ENCODE measurements around the gene SLC25A31. TPM values are rescaled to one million over a fixed set of nuclear protein-coding genes. Genes with fewer than 3 reads are reported as not detected.

Gene SLC25A31
- total and polyA plus RNA-seq, 2 of the 13 experiments (the other 11 are each of a cell fraction or from before 2014, with no cell fraction given) = 0.04 TPM; not detected in 1

DNA sequence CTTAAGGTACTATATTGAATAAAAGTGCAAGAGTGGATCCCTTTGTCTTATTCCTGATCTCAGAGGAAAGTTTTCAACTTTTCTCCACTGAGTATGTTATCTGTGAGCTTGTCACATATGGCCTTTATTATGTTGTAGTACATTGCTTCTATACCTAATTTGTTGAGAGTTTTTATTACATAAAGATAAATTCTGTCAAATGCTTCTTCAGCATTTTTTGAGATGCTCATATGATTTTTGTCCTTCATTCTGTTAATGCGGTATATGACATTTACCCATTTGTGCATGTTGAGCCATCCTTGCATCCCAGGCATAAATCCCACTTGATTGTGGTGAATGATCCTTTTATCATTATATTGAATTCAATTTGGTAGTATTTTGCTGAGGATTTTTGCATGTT, 11.0 kb downstream of the SLC25A31 start:
- WGBS (ENCODE audit: low lambda C conversion rate) = 49% methylated on average over 1 of the region's 1 CpG
- H4K20me1 ChIP-seq (ENCODE audit: insufficient read depth, low read length) = no peaks in the 10 kb centered on the region
- in situ Hi-C loops (cut with HindIII; ENCODE audit: extremely low pct_ligation_motif_present, low pct_unique_long_range_greater_than_20kb) (no loop called here), intact Hi-C loops (cut with micrococcal nuclease; ENCODE audit: unreplicated experiment) (no loop called here)
- H3K4me1 ChIP-seq (ENCODE audit: insufficient read depth, low read length) = no peaks in the 10 kb centered on the region
- no peak for TF ChIP-seq ZNF264 (CRISPR knock-in tag; IDR thresholded peaks at IDR 0.05)
- peak in 1 of 2 experiments; percentile 46; a peak in 1 of 4 replicates for TF ChIP-seq MAFK (conservative IDR thresholded peaks at IDR 0.05 in 1 of 2, IDR thresholded peaks at IDR 0.05 in 1 of 2; ENCODE audit: low read length in 2 of 2)
- DNase-seq (ENCODE audit: low spot score) (no peak), ATAC-seq (no peak), FAIRE-seq (no peak)
- no peak overlapping the region for H3K27ac ChIP-seq (ENCODE audit: extremely low read length, insufficient read depth, low read length)
- no peak overlapping the region for H3K4me3 ChIP-seq (replicated peaks in 1 of 3; ENCODE audit: insufficient read depth in 1 of 3, low read depth in 2 of 3, low read length in 3 of 3)
- ChIA-PET CTCF (ENCODE audit: low intra/inter-chr PET ratio, low total read pairs) (no interaction called here), POLR2A (no interaction called here)
- no peaks in the 10 kb centered on the region for H3K36me3 ChIP-seq (replicated peaks in 1 of 2; ENCODE audit: control insufficient read depth in 1 of 2, insufficient read depth in 2 of 2, low read length in 2 of 2)
- H3K9ac ChIP-seq (ENCODE audit: insufficient read depth, low read depth, low read length) = no peak overlapping the region
- no peak overlapping the region for H2AFZ ChIP-seq (ENCODE audit: low read length)
- no peak overlapping the region for H3K4me2 ChIP-seq (ENCODE audit: low read depth, low read length)
- no peaks in the 10 kb centered on the region for H3K79me2 ChIP-seq (ENCODE audit: insufficient read depth, low read length)
- H3K27me3 ChIP-seq (ENCODE audit: control insufficient read depth in 1 of 2, insufficient read depth in 2 of 2, low read length in 2 of 2) = no peaks in the 10 kb centered on the region; a peak in 1 of 5 replicates
- H3K9me3 ChIP-seq (ENCODE audit: low read length) = no peaks in the 10 kb centered on the region
- no TSS peak for BruUV-seq (replicated peaks)

DNA sequence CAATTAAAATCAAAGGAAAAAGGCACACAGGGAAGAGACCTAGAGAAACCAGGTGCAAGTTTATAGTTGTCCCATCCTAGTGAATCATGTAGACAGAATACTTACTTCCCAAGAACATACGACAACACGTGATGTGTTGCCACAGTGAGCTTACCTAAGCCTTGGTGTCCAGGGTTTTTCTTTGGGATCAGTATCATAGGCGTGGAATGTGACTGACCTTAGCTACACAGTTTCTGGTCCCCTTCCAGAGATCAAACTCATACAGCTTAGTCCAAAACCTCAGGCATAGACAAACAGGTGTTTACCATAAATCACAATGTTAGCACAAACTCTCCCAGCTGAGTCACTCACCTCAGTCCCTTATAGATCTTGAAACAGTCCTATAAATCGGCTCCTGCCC, 17.7 kb downstream of the SLC25A31 start:
- ATAC-seq (no peak), DNase-seq (ENCODE audit: low spot score) (no peak), FAIRE-seq (no peak)
- Histone ChIP-seq H3K4me3 (replicated peaks in 1 of 3; ENCODE audit: insufficient read depth in 1 of 3, low read depth in 2 of 3, low read length in 3 of 3) (no peak overlapping the region), H3K4me1 (ENCODE audit: insufficient read depth, low read length) (no peaks in the 10 kb centered on the region), H3K27me3 (ENCODE audit: control insufficient read depth in 1 of 2, insufficient read depth in 2 of 2, low read length in 2 of 2) (no peaks in the 10 kb centered on the region), H3K36me3 (replicated peaks in 1 of 2; ENCODE audit: control insufficient read depth in 1 of 2, insufficient read depth in 2 of 2, low read length in 2 of 2) (no peaks in the 10 kb centered on the region), H3K4me2 (ENCODE audit: low read depth, low read length) (no peak overlapping the region), H4K20me1 (ENCODE audit: insufficient read depth, low read length) (no peaks in the 10 kb centered on the region), H3K9me3 (ENCODE audit: low read length) (peaks cover 20% of the 10 kb centered on the region), H2AFZ (ENCODE audit: low read length) (no peak overlapping the region), H3K9ac (ENCODE audit: insufficient read depth, low read depth, low read length) (no peak overlapping the region), H3K79me2 (ENCODE audit: insufficient read depth, low read length) (no peaks in the 10 kb centered on the region), H3K27ac (ENCODE audit: extremely low read length, insufficient read depth, low read length) (no peak overlapping the region)
- ChIA-PET CTCF (ENCODE audit: low intra/inter-chr PET ratio, low total read pairs) (no interaction called here), POLR2A (no interaction called here)
- 7% methylated on average over 3 of the region's 4 CpGs for whole genome bisulfite sequencing (ENCODE audit: low lambda C conversion rate)
- intact Hi-C loops (cut with micrococcal nuclease; ENCODE audit: unreplicated experiment) = no loop called here
- in situ Hi-C loops (cut with HindIII; ENCODE audit: extremely low pct_ligation_motif_present, low pct_unique_long_range_greater_than_20kb) = no loop called here
- no TSS peak for BruUV-seq (replicated peaks)
- no peak for TF ChIP-seq ZNF292 (CRISPR knock-in tag; IDR thresholded peaks at IDR 0.05; ENCODE audit: borderline replicate concordance, low read depth)
- TF ChIP-seq, protein P1, sequence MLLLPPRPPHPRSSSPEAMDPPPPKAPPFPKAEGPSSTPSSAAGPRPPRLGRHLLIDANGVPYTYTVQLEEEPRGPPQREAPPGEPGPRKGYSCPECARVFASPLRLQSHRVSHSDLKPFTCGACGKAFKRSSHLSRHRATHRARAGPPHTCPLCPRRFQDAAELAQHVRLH (CRISPR knock-in tag; IDR thresholded peaks at IDR 0.05; ENCODE audit: borderline replicate concordance, low read depth) = no peak
- no peak for TF ChIP-seq ATRX (CRISPR knock-in tag; IDR thresholded peaks at IDR 0.05; ENCODE audit: borderline replicate concordance)
- TF ChIP-seq ZSCAN30 (CRISPR knock-in tag; IDR thresholded peaks at IDR 0.05) = no peak
- no peak for TF ChIP-seq KLF16 (CRISPR knock-in tag; IDR thresholded peaks at IDR 0.05)
- TF ChIP-seq, protein P2, sequence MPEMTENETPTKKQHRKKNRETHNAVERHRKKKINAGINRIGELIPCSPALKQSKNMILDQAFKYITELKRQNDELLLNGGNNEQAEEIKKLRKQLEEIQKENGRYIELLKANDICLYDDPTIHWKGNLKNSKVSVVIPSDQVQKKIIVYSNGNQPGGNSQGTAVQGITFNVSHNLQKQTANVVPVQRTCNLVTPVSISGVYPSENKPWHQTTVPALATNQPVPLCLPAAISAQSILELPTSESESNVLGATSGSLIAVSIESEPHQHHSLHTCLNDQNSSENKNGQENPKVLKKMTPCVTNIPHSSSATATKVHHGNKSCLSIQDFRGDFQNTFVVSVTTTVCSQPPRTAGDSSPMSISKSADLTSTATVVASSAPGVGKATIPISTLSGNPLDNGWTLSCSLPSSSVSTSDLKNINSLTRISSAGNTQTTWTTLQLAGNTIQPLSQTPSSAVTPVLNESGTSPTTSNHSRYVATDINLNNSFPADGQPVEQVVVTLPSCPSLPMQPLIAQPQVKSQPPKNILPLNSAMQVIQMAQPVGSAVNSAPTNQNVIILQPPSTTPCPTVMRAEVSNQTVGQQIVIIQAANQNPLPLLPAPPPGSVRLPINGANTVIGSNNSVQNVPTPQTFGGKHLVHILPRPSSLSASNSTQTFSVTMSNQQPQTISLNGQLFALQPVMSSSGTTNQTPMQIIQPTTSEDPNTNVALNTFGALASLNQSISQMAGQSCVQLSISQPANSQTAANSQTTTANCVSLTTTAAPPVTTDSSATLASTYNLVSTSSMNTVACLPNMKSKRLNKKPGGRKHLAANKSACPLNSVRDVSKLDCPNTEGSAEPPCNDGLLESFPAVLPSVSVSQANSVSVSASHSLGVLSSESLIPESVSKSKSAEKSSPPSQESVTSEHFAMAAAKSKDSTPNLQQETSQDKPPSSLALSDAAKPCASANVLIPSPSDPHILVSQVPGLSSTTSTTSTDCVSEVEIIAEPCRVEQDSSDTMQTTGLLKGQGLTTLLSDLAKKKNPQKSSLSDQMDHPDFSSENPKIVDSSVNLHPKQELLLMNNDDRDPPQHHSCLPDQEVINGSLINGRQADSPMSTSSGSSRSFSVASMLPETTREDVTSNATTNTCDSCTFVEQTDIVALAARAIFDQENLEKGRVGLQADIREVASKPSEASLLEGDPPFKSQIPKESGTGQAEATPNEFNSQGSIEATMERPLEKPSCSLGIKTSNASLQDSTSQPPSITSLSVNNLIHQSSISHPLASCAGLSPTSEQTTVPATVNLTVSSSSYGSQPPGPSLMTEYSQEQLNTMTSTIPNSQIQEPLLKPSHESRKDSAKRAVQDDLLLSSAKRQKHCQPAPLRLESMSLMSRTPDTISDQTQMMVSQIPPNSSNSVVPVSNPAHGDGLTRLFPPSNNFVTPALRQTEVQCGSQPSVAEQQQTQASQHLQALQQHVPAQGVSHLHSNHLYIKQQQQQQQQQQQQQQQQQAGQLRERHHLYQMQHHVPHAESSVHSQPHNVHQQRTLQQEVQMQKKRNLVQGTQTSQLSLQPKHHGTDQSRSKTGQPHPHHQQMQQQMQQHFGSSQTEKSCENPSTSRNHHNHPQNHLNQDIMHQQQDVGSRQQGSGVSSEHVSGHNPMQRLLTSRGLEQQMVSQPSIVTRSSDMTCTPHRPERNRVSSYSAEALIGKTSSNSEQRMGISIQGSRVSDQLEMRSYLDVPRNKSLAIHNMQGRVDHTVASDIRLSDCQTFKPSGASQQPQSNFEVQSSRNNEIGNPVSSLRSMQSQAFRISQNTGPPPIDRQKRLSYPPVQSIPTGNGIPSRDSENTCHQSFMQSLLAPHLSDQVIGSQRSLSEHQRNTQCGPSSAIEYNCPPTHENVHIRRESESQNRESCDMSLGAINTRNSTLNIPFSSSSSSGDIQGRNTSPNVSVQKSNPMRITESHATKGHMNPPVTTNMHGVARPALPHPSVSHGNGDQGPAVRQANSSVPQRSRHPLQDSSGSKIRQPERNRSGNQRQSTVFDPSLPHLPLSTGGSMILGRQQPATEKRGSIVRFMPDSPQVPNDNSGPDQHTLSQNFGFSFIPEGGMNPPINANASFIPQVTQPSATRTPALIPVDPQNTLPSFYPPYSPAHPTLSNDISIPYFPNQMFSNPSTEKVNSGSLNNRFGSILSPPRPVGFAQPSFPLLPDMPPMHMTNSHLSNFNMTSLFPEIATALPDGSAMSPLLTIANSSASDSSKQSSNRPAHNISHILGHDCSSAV (CRISPR knock-in tag; IDR thresholded peaks at IDR 0.05; ENCODE audit: borderline replicate concordance) = no peak
- TF ChIP-seq ZNF784 (CRISPR knock-in tag; IDR thresholded peaks at IDR 0.05; ENCODE audit: borderline replicate concordance) = no peak
- TF ChIP-seq NKX3-1 (CRISPR knock-in tag; IDR thresholded peaks at IDR 0.05) = no peak

Data from HepG2 (cell line).